Measurements from ENCODE around the gene BACH2.
A peak's percentile ranks its signal among the peaks of the same experiment; 100 is the strongest.

The BACH2 gene

DNA sequence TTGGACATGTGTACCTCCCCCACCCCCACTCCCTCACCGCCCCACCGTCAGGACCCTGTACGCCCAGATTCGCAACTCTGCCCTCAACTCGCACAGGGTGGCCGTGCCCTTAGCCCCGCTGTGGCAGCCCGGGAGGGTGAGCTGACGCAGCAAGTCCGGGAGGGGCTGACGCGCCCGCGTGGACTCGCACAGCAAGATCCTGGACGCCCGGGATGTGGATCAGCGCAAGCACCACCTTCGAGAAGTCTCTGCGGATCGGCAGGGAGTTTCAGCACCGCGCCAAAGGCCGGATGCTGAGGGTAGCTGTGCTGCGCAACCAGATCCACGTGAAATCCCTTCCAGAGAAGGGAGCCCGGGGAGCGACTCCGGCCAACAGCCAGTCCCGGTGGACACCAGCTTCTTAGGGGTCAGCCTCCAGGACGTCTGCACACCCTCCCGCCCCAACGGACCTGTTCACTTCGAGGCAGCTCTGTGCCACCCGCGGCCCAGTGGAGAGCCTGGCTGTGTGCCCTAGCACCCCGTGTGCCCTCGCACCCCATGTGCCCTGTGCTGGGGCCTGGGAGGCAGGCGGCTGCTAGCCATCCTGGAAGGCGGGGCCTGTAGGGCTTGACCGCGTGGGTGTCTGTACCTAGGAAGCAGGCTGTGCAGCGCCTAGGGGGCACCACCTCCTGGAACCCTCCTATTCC lies 409.0 kb downstream of the BACH2 start:
- ATAC-seq: peak; percentile 46
- Mint-ChIP-seq H3K27ac (no peak overlapping the region), H3K9me3 (no peaks in the 10 kb centered on the region), H3K4me1 (peaks cover 5% of the 10 kb centered on the region), H3K4me3 (no peak overlapping the region), H3K27me3 (peaks cover 27% of the 10 kb centered on the region), H3K36me3 (ENCODE audit: low read depth) (no peaks in the 10 kb centered on the region)
- no peak for DNase-seq

- Mint-ChIP-seq H3K4me1 (peaks cover 5% of the 10 kb centered on the region), H3K36me3 (ENCODE audit: low read depth) (no peaks in the 10 kb centered on the region), H3K9me3 (no peaks in the 10 kb centered on the region), H3K4me3 (no peak overlapping the region), H3K27me3 (peaks cover 23% of the 10 kb centered on the region), H3K27ac (no peak overlapping the region)
- ATAC-seq: no peak
- no peak for DNase-seq
Measured at GRCh38 chr6:89886378-89887120, 410.1 kb downstream of the BACH2 start.

All from activated naive CD8-positive, alpha-beta T cell treated with anti-CD3 and anti-CD28 coated beads, Interleukin-2, amount 50 U/mL, for 24 hours (primary cell).